OCI-LY1 (cell line): ENCODE measurements around the gene ZER1.

Experiments used
- EZH2 ChIP-seq: fragments of 200-600 bp; sonication (generic), shearing (Covaris generic); IDR thresholded peaks from 2 replicates; pipeline ENCODE4 v1.8.0; 2017; ENCODE audit warnings: borderline replicate concordance, mixed run types, mild to moderate bottlenecking, antibody characterized with exemption, low read length, moderate library complexity, mixed read lengths
- TF ChIP-seq, protein P1 (sequence below): fragments of 200-600 bp; sonication (generic), shearing (Covaris generic); IDR thresholded peaks from 2 replicates; pipeline ENCODE4 v1.5.1; 2017; ENCODE audit warnings: mild to moderate bottlenecking, antibody characterized with exemption, low read length, moderate library complexity, mixed read lengths

- TF ChIP-seq, protein P1, sequence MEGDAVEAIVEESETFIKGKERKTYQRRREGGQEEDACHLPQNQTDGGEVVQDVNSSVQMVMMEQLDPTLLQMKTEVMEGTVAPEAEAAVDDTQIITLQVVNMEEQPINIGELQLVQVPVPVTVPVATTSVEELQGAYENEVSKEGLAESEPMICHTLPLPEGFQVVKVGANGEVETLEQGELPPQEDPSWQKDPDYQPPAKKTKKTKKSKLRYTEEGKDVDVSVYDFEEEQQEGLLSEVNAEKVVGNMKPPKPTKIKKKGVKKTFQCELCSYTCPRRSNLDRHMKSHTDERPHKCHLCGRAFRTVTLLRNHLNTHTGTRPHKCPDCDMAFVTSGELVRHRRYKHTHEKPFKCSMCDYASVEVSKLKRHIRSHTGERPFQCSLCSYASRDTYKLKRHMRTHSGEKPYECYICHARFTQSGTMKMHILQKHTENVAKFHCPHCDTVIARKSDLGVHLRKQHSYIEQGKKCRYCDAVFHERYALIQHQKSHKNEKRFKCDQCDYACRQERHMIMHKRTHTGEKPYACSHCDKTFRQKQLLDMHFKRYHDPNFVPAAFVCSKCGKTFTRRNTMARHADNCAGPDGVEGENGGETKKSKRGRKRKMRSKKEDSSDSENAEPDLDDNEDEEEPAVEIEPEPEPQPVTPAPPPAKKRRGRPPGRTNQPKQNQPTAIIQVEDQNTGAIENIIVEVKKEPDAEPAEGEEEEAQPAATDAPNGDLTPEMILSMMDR = no peak
- TF ChIP-seq EZH2 = no peak
Measured at GRCh38 chr9:128792978-128793686, 21.4 kb upstream of the ZER1 start.
